Kidney (tissue), 14 donors: ENCODE results near the gene SSC5D. TPM values are rescaled to one million over a fixed set of nuclear protein-coding genes. Genes with fewer than 3 reads are reported as not detected.
"Not testable (repeated sequence)": the region's sequence is repeated elsewhere in the genome, so short reads cannot be mapped to it uniquely, and the experiment has no call there.

Experiments used
- DNase-seq, 5 donors: peaks; one replicate each; pipeline ENCODE4 v3.0.0-alpha.2; 2013 to 2020
- FAIRE-seq: peaks from 2 replicates; lab custom pipeline; 2012; peaks lifted over from hg19 to GRCh38; lab: Jason Lieb, UNC
- H3K27ac ChIP-seq, 2 donors: one replicate each; pipeline ENCODE4 v1.7.0; 2013; ENCODE audit warnings: low read depth in 2 of 2, low read length in 2 of 2, inconsistent platforms in 1 of 2
- H3K27me3 ChIP-seq: one replicate; pipeline ENCODE4 v1.7.1; 2013; ENCODE audit warnings: low read length, inconsistent platforms; ENCODE audit not compliant: control insufficient read depth, insufficient read depth
- H3K36me3 ChIP-seq, 3 donors: one replicate each; pipeline versions ENCODE4 v1.7.0 to v1.7.1; 2013; ENCODE audit warnings: low read length in 3 of 3, control low read depth in 1 of 3, inconsistent platforms in 1 of 3; ENCODE audit not compliant: insufficient read depth in 3 of 3, control insufficient read depth in 2 of 3
- H3K4me1 ChIP-seq, 3 donors: one replicate each; pipeline versions ENCODE4 v1.7.0 to v1.7.1; 2013; ENCODE audit warnings: low read length in 3 of 3, inconsistent platforms in 1 of 3, low read depth in 1 of 3; ENCODE audit not compliant: control insufficient read depth in 2 of 3, insufficient read depth in 2 of 3
- H3K4me3 ChIP-seq, 3 donors: one replicate each; pipeline versions ENCODE4 v1.7.0 to v1.8.1; 2013; ENCODE audit warnings: low read length in 3 of 3, control low read depth in 1 of 3, inconsistent platforms in 1 of 3
- H3K9ac ChIP-seq, 3 donors: one replicate each; pipeline versions ENCODE4 v1.7.0 to v1.7.1; 2013; ENCODE audit warnings: low read length in 3 of 3, control low read depth in 1 of 3, inconsistent platforms in 1 of 3
- H3K9me3 ChIP-seq, 3 donors: one replicate each; pipeline versions ENCODE4 v1.7.0 to v1.7.1; 2013; ENCODE audit warnings: low read length in 3 of 3, control low read depth in 1 of 3, inconsistent platforms in 1 of 3; ENCODE audit not compliant: control insufficient read depth in 2 of 3, insufficient read depth in 1 of 3
- intact Hi-C: fragments of 100-400 bp; cut with DNase I; formaldehyde crosslinking; loops from one replicate; pipeline ENCODE4 v1.11.1; 2022
- polyA plus RNA-seq: library from polyadenylated mRNA; stranded (reverse); fragments of 350-450 nt; fragmentation: Illumina TruSeq; extraction: RNeasy Lipid Tissue Mini Kit (QIAGEN cat#74804); gene quantifications from one replicate; pipeline ENCODE4 v1.2.3, GENCODE V29; 2014; ENCODE audit warnings: low read depth, low replicate concordance; ENCODE audit not compliant: insufficient read depth
- total RNA-seq: library from RNA; stranded (reverse); fragmentation: NEBNext Ultra II Directional; extraction: Animal tissue kit (Norgen Biotek cat#: 25700); gene quantifications from one replicate; pipeline ENCODE4 v1.2.1, GENCODE V29; 2021
- TF ChIP-seq, protein P1 (sequence below): IDR thresholded peaks from 3 replicates; pipeline ENCODE4 v1.5.1; 2012; ENCODE audit warnings: mild to moderate bottlenecking, moderate library complexity, borderline replicate concordance; ENCODE audit not compliant: insufficient read depth; ENCODE audit errors: extremely low read depth
- donor health status: control.
- donor health status: control.
- donor health status: control.
- donor health status: control.
- donor health status: control.
- donor health status: DM: yes; HTN: yes; CAD: no.
- donor health status: Normal renal cell carcinoma (clear cell type).

SSC5D gene
- total and polyA plus RNA-seq, 2 donors from 2014 or later: 2.2 to 9.4 TPM

DNA sequence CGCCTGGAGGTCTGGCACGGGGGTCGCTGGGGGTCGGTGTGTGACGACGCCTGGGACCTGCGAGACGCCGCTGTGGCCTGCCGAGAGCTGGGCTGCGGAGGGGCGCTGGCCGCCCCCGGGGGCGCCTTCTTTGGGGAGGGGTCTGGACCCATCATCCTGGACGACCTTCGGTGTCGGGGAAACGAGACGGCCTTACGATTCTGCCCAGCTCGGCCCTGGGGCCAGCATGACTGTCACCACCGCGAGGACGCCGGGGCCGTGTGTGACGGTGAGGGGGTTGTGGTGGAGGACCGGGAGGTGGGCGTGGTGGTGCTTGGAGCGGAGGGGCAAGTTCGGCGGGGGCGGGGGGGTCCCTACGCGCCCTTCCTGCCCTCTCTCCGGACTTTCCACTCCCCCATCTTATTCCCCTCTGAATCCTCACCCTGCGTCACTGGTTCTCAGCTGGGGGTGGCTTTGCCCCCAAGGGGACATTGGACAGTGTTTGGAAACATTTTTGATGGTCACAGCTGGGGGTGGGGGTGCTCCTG lies 5.5 kb downstream of the SSC5D start:
- FAIRE-seq (no peak), DNase-seq (peak in 1 of 5 donors; percentile 82)
- peak overlapping the region; percentile 57 to 68 for H3K27ac ChIP-seq
- H3K36me3 ChIP-seq: no peaks in the 10 kb centered on the region
- TF ChIP-seq, protein P1, sequence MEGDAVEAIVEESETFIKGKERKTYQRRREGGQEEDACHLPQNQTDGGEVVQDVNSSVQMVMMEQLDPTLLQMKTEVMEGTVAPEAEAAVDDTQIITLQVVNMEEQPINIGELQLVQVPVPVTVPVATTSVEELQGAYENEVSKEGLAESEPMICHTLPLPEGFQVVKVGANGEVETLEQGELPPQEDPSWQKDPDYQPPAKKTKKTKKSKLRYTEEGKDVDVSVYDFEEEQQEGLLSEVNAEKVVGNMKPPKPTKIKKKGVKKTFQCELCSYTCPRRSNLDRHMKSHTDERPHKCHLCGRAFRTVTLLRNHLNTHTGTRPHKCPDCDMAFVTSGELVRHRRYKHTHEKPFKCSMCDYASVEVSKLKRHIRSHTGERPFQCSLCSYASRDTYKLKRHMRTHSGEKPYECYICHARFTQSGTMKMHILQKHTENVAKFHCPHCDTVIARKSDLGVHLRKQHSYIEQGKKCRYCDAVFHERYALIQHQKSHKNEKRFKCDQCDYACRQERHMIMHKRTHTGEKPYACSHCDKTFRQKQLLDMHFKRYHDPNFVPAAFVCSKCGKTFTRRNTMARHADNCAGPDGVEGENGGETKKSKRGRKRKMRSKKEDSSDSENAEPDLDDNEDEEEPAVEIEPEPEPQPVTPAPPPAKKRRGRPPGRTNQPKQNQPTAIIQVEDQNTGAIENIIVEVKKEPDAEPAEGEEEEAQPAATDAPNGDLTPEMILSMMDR: no peak
- H3K9me3 ChIP-seq: no peaks in the 10 kb centered on the region
- H3K9ac ChIP-seq: no peak overlapping the region
- H3K27me3 ChIP-seq: no peaks in the 10 kb centered on the region
- intact Hi-C loops: no loop called here
- no peaks in the 10 kb centered on the region for H3K4me1 ChIP-seq
- peak overlapping the region in 1 of 3 donors; percentile 39 for H3K4me3 ChIP-seq

DNA sequence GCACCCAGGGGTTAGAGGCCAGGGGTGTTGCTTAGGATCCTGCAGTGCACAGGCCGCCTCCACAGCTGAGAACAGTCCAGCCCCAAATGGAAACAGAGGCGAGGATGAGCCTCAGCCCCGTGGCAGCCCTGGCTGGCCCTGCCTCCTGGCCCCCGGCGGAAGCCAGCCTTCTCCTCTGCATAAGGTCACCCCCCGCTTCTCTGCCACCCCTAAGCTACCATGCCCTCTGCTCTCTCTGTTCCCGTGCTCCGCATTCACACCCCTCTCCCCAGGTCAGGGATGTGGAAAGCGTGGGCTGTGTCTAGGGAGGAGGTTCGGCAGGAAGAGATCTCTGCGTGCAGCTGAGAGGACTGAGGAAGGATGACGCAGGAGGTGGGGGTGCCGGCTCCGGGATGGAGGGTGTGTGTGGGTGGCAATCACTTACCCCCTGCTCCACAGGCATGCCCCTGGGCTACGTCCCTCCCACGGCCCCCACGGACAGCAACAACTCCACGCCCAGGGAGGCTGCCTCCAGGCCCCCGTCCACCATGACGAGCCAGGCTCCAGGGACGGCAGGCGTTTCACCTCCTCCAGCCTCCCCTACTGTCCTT lies 6.0 kb downstream of the SSC5D start:
- FAIRE-seq (no peak), DNase-seq (peak in 1 of 5 donors; percentile 90)
- Histone ChIP-seq H3K9ac (no peak overlapping the region), H3K4me3 (peak overlapping the region; percentile 20 to 39 (median 33)), H3K36me3 (no peaks in the 10 kb centered on the region), H3K27ac (peak overlapping the region; percentile 32 to 68), H3K27me3 (no peaks in the 10 kb centered on the region), H3K9me3 (no peaks in the 10 kb centered on the region), H3K4me1 (no peaks in the 10 kb centered on the region)
- intact Hi-C loops: no loop called here
- TF ChIP-seq, protein P1: no peak

DNA sequence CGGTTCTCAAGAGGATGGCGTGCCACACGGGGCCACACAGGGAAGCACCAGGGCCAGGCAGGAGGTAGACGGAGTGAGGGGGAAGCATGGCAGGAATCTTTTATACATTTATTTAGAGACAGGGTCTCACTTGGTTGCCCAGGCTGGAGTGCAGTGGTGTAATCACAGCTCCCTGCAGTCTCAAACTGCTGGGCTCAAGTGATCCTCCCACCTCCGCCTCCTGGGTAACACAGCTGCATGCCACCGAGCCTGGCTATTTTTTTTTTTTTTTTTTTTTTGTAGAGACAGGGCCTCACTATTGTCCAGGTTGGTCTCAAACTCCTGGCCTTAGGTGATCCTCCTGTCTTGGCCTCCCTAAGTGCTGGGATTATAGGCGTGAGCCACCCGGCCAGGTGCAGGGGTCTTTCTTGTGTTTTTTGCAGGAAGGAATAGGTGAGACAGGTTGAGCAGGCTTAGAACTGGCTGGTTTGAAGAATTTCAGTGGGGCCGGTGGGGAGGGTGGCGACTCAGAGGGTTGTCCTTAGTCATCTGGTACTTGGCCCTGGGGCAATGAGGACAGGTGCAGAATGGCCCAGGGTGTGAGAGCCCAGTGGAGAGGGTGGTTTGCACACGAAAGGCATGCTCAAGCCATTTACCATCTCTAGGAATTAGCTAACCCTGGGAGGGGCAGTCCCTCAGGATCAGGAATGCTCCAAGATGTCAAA lies 7.6 kb downstream of the SSC5D start:
- intact Hi-C loops: no loop called here
- no peak for FAIRE-seq

DNA sequence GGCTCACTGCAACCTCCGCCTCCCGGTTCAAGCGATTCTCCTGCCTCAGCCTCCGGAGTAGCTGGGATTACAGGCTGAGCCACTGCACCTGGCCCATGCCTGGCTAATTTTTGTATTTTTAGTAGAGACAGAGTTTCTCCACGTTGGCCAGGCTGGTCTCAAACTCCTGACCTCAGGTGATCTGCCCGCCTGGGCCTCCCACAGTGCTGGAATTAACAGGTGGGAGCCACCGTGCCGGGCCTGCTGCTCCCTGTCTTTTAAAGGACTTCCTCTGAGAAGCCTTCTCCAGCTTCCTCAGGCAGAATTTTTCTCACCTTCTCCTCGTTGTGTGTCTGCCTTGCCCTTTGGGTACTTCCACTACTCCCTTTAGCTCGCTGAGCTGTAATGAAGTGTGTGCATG lies 8.6 kb downstream of the SSC5D start:
- H3K36me3 ChIP-seq, H3K27ac ChIP-seq, H3K9me3 ChIP-seq, H3K4me1 ChIP-seq, H3K4me3 ChIP-seq, DNase-seq, H3K9ac ChIP-seq, H3K27me3 ChIP-seq, intact Hi-C loops, FAIRE-seq: not testable (repeated sequence)

More for the DNA sequence above, 7.6 kb downstream of the SSC5D start:
- Histone ChIP-seq H3K9ac (no peak overlapping the region), H3K36me3 (no peaks in the 10 kb centered on the region), H3K4me1 (no peaks in the 10 kb centered on the region), H3K27me3 (no peaks in the 10 kb centered on the region), H3K4me3 (no peak overlapping the region), H3K9me3 (no peaks in the 10 kb centered on the region), H3K27ac (no peak overlapping the region)
- no peak for DNase-seq
- TF ChIP-seq, protein P1: no peak
